HG03060 (cell line): ENCODE data around the gene RPUSD2.

Experiments
- ATAC-seq: cut with Tn5 transposase; IDR thresholded peaks from one replicate; pipeline ENCODE4 v1.9.1; 2021; ENCODE audit warnings: low read depth, moderate number of reproducible peaks; ENCODE audit not compliant: unreplicated experiment

RPUSD2 gene

GRCh38 chr15:40603935-40604334 lies 34.8 kb downstream of the RPUSD2 start:
- ATAC-seq: no peak

- no peak for ATAC-seq
These were observed 44.0 kb downstream of the RPUSD2 start for GRCh38 chr15:40613080-40613479.

- no peak for ATAC-seq
These were observed 48.9 kb downstream of the RPUSD2 start for GRCh38 chr15:40618023-40618422.

GRCh38 chr15:40618906-40619305 lies 49.8 kb downstream of the RPUSD2 start:
- ATAC-seq: no peak

GRCh38 chr15:40623361-40623760 lies 54.3 kb downstream of the RPUSD2 start:
- ATAC-seq: no peak
